ENCODE data around the gene TGFBR2.
"Not testable (repeated sequence)": the region's sequence is repeated elsewhere in the genome, so short reads cannot be mapped to it uniquely, and the experiment has no call there.

Gene TGFBR2

DNA sequence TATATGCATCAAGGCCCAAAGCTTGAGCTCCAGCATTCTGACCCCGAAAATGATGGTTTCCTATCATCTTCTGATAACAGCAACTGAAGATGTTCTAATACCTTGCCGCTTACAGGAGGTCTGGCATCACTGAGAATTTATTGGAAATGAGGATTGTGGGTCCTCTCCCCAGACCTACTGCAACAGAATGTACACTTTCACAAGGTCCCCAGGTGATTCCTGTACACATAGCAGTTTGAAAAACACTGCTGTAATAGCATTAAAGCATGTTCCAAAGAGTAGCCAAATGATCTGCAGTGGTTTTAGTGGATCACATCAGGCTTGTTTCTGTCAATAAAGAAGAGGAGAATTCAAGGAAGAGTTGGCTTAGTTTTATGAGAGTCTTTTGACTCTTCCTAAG, 11.3 kb downstream of the TGFBR2 start:
- no peak for DNase-seq (ENCODE audit: low read depth in 2 of 3, low spot score in 1 of 3)

- DNase-seq (ENCODE audit: low read depth in 2 of 3, low spot score in 1 of 3), result no peak
Observed at GRCh38 chr3:30618526-30618925, 12.1 kb downstream of the TGFBR2 start.

- DNase-seq (ENCODE audit: low read depth in 2 of 3, low spot score in 1 of 3), result no peak
Observed at GRCh38 chr3:30619318-30619717, 12.9 kb downstream of the TGFBR2 start.

DNA sequence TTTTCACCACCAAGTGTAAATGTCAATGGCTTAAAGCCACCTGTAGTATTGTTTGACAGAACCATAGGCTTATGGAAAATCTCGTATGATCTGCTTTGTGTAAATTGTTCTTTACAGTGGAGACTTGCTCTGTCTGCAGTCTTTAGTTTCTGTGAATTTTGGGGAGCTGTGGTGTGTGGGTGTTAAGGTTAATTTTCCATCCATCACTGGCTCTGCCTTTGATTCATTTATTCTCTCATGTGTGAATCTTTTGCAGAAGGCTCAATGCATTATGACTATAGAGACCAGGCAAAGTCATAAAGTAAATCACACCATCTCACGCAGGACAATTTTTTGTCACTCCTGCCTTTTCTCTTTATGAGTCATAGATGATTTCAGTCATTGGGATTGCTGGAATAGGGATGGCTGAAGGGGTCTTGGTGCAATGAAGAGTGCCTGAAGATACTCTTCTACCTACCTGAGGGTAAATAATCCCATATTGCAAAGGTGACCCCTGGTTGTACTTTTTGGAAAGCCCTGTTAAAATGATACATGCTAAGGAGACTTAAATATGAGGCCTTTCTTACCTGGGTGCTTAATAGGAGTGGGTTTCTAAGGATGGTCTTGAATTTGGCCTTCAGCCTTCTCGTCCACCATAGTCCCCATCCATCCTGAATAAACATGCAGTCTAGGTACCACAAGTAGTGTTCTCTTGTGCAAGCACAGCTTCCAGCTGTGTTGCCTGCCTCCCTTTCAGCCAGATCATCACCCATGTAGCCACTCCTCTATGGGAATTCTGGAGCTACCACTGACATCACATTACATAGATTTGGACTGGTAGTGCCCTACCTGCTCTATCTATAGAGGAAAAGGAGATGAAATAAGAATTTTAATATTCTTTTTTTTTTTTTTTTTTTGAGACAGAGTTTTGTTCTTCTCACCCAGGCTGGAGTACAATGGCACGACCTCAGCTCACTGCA, 14.3 kb downstream of the TGFBR2 start:
- DNase-seq (ENCODE audit: low read depth in 2 of 3, low spot score in 1 of 3), result peak in 1 of 3 donors; percentile 44

GRCh38 chr3:30621576-30621975, 15.2 kb downstream of the TGFBR2 start:
- DNase-seq (ENCODE audit: low read depth in 2 of 3, low spot score in 1 of 3), result no peak

GRCh38 chr3:30622047-30622545, 15.7 kb downstream of the TGFBR2 start:
- no peak for DNase-seq (ENCODE audit: low read depth in 2 of 3, low spot score in 1 of 3)

DNA sequence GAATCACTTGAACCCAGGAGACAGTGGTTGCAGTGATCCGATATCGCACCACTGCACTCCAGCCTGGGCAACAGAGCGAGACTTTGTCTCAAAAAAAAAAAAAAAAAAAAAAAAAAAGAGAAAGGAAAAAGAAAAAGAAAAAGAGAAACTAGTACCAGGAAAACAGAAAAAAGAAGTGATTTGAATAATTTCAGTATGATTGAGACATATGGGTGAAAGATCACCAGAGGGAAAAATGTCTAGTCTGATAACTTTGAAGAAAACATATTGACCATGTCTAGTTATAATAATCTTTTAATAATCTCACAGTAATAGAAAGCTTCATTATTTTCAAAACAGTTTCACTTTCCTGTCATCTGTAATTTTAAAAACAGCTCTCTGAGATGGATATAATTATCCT, 16.4 kb downstream of the TGFBR2 start:
- no peak for DNase-seq (ENCODE audit: low read depth in 2 of 3, low spot score in 1 of 3)

DNA sequence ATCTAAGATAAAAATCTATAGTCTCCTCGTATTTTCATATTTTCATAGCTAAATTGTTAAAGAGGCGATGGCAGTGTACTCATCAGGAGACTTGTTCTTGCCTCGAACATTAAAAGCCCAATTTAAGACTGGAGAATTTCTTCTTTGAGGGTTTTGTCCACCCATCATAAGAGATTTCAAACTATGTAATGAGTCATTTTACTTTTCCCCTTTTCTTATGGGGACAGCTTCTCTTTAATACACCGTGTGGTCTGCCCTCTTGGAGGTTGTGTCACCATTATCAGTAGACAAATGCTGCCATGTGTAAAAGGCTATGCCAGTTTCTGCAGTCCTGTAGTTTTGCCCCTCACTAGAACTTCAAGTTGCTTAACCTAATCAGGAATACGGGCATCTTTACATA, 16.9 kb downstream of the TGFBR2 start:
- no peak for DNase-seq (ENCODE audit: low read depth in 2 of 3, low spot score in 1 of 3)

GRCh38 chr3:30624480-30624879, 18.1 kb downstream of the TGFBR2 start:
- not testable (repeated sequence) for DNase-seq (ENCODE audit: low read depth in 2 of 3, low spot score in 1 of 3)

DNA sequence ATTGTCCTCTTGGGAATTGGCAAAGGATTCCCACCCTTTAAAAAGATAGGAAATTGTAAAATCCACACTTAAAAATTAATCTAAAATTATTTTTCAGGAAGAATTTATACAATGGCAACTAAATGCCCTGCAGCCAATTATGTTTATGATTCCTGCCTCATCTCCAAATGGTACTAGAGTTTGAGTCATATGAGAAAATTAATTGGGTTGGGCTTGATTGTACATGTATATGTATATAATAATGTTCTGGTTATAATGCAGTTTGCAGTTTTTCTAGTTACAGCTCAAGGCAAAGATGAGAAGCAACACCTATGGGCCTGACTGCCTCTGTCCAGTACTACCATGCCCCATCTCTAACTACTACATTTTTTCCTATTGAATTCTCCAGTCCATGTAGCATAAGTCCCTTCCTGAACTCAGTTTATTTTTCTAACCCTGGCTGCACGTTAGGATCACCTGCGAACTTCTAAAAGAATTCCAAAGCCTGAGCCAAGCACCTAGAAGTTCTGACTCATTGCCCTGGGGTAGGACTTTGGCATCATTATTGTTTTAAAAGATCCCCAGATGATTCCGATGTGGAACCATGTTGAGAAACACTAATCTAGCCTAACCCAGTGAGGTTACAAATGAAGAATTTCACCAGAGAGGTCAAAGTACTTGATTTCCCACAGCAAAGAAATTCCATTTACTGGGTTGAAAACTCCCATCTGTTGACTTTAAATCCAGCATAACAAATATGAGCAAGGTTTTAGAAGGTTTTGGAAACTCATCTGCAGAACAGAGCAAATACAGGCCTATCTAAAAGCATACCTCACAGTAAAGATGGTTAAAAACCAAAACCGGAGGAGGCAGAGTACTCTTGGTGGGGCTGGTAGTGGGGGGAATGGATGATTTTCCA, 19.4 kb downstream of the TGFBR2 start:
- no peak for DNase-seq (ENCODE audit: low read depth in 2 of 3, low spot score in 1 of 3)

- DNase-seq (ENCODE audit: low read depth in 2 of 3, low spot score in 1 of 3), result no peak
Observed at GRCh38 chr3:30626443-30627180, 20.2 kb downstream of the TGFBR2 start.

- no peak for DNase-seq (ENCODE audit: low read depth in 2 of 3, low spot score in 1 of 3)
Observed at GRCh38 chr3:30628205-30628900, 22.0 kb downstream of the TGFBR2 start.

DNA sequence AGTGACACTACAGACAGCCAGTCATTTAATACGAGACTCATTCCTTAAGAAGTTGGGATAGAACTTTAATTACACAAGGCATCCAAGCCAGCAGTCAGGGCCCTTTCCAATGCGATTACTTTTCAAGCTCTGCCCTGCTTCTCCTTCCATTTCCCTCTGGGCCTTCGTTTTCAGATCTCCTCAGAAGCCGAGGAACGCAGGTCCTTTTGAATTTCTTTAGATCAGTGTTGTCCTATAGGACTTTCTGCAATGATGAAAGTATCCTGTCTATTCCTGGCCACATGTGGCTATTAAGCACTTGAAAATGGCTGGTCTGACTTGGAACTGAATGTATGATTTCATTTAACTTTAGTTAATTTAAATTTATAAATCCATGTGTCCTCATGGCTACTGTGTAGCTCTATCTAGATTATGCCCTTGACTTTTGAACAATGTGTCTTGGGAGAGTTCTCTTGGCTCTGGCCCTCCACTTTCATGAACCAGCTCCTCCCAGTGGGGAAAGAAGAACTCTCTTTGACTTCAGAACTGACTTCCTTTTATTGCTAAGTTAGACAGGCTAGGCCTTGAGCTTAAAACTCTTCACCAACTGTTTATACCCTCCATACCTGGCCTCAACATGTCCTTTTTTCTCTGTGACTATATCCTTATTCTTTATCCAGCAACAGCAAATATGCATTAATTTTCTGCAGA, 22.6 kb downstream of the TGFBR2 start:
- DNase-seq (ENCODE audit: low read depth in 2 of 3, low spot score in 1 of 3), result no peak

GRCh38 chr3:30629746-30630145, 23.3 kb downstream of the TGFBR2 start:
- DNase-seq (ENCODE audit: low read depth in 2 of 3, low spot score in 1 of 3), result no peak

DNA sequence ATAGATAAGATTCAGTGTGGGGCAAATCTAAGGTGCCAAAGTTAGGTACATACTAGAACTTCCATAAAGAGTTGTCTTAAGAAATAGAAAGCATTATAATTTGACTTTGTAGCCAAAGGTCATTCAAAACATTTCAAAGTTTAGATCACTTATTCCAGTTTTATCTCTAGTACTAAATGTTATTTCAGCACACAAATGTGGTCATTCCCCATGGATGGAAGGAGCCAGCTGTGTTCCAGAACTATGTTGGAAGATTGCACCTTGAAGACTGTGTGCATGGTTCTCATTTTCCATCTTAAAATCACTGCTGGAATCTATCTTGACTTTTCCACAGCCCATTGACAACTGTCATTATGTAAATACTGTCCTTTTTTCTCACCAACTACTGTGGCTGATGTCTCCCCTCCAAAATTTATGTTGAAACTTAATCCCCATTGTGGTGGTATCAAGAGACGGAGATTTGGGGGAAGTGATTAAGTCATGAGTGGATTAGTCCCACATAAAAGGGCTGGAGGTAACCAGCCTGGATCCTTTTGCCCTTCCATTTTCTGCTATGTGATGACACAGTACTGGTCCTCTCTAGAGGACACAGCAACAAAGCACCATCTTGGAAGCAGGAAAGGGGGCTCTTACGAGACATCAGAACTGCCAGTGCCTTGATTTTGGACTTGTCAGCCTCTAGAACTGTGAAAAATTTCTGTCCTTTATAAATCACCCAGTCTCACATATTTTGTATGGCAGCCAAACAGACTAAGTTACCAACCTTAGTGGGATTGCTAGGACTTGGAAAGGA, 24.0 kb downstream of the TGFBR2 start:
- no peak for DNase-seq (ENCODE audit: low read depth in 2 of 3, low spot score in 1 of 3)

DNA sequence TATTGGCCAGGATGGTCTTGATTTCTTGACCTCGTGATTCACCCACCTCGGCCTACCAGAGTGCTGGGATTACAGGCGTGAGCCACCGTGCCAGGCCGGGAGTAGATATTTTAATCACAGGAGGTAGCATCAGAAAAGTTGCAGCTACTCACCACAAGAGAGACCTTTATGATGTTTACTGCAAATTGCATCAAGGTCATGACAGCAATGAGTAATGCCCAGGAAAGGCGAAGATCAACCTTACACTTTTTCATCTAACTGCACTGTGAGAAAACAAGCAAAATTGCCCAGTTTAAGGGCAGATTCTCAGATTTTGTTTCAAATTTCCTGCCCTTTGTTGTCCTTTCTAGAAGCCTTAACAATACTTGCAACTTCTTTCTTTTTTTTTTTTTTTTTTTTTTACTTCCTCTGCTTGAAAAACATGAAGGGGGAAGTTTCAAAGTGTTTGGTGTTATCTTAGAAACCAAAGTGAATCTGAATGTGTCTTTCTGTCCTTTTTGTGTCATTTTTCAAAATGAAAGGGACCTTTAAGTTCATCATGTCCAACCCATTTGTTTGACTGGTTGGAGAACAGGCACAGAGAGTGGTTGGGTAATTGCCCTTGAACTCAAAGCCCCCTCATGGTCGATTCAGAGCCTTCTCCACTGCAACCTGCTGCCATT, 25.0 kb downstream of the TGFBR2 start:
- peak in 1 of 3 donors; percentile 57 for DNase-seq (ENCODE audit: low read depth in 2 of 3, low spot score in 1 of 3)

GRCh38 chr3:30632065-30632464, 25.7 kb downstream of the TGFBR2 start:
- no peak for DNase-seq (ENCODE audit: low read depth in 2 of 3, low spot score in 1 of 3)

DNA sequence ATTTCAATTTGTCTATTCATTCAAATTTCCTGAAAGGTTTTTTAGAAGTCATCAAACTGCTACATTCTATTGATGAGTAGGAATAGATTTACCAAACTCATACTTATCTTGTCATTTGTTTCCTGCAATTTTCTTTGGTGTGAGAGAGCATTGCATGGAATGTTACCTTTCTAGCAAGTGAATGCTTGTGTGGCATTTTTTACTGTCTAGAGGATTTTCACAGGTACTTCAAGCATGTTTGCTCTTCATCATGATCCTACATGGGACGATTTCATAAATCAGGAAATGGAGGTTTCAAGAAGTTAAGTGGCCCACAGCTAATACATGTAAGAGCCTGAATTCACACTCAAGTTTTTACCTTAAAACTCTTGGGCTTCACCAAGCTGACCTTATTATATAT, 26.1 kb downstream of the TGFBR2 start:
- no peak for DNase-seq (ENCODE audit: low read depth in 2 of 3, low spot score in 1 of 3)

GRCh38 chr3:30633718-30634117, 27.3 kb downstream of the TGFBR2 start:
- no peak for DNase-seq (ENCODE audit: low read depth in 2 of 3, low spot score in 1 of 3)
